Endodermal cell (in vitro differentiated cells): ENCODE results near the gene MRPL33. TPM values are rescaled to one million over a fixed set of nuclear protein-coding genes. Genes with fewer than 3 reads are reported as not detected.

Source experiments
- DNase-seq: peaks from one replicate; pipeline ENCODE4 v3.0.0-alpha.2; 2017
- H3K27ac ChIP-seq: 2 replicates; pipeline ENCODE4 v1.5.1; 2013; ENCODE audit warnings: mild to moderate bottlenecking, low read depth, low read length, moderate library complexity
- H3K27me3 ChIP-seq: 2 replicates; pipeline ENCODE4 v1.6.1; 2013; ENCODE audit warnings: mild to moderate bottlenecking, low read length, moderate library complexity; ENCODE audit not compliant: insufficient read depth, control insufficient read depth, poor library complexity, severe bottlenecking
- H3K36me3 ChIP-seq: 2 replicates; pipeline ENCODE4 v1.7.0; 2013; ENCODE audit warnings: mild to moderate bottlenecking, low read length, moderate library complexity; ENCODE audit not compliant: control insufficient read depth, insufficient read depth
- H3K4me1 ChIP-seq: one replicate; pipeline ENCODE4 v1.7.0; 2013; ENCODE audit warnings: low read length; ENCODE audit not compliant: control insufficient read depth, insufficient read depth
- H3K4me3 ChIP-seq: 2 replicates; pipeline ENCODE4 v1.5.1; 2013; ENCODE audit warnings: mild to moderate bottlenecking, low read length, moderate library complexity
- H3K9ac ChIP-seq: 2 replicates; pipeline ENCODE4 v1.6.1; 2013; ENCODE audit warnings: mild to moderate bottlenecking, low read length, moderate library complexity; ENCODE audit not compliant: poor library complexity, severe bottlenecking; ENCODE audit errors: extremely low read depth
- H3K9me3 ChIP-seq: 2 replicates; pipeline ENCODE4 v1.6.1; 2013; ENCODE audit warnings: mild to moderate bottlenecking, low read length, moderate library complexity; ENCODE audit not compliant: control insufficient read depth
- H3K27ac Mint-ChIP-seq: 2 replicates; pipeline ENCODE4 v1.8.0; 2020; ENCODE audit warnings: mixed read lengths
- H3K27me3 Mint-ChIP-seq: 2 replicates; pipeline ENCODE4 v1.8.0; 2021; ENCODE audit warnings: mild to moderate bottlenecking, mixed read lengths; ENCODE audit not compliant: insufficient read depth
- H3K36me3 Mint-ChIP-seq: 2 replicates; pipeline ENCODE4 v1.8.0; 2020; ENCODE audit warnings: low read depth, mixed read lengths
- H3K4me1 Mint-ChIP-seq: 2 replicates; pipeline ENCODE4 v1.8.0; 2020; ENCODE audit warnings: mixed read lengths
- H3K4me3 Mint-ChIP-seq: 2 replicates; pipeline ENCODE4 v1.8.0; 2020; ENCODE audit warnings: mild to moderate bottlenecking, moderate library complexity, mixed read lengths
- H3K9me3 Mint-ChIP-seq: 2 replicates; pipeline ENCODE4 v1.8.0; 2020; ENCODE audit warnings: mild to moderate bottlenecking, mixed read lengths
- CTCF ChIP-seq: fragments of 200-600 bp; sonication (generic); conservative IDR thresholded peaks from 2 replicates; pipeline ENCODE4 v1.5.0; 2021; ENCODE audit warnings: antibody characterized with exemption, mild to moderate bottlenecking
- WGBS, 2 experiments: methylation state at CpG; one replicate each; pipeline versions ENCODE4 v1.1.5 to v1.1.7; 2013; ENCODE audit warnings: missing lambda C conversion rate in 2 of 2, mixed read lengths in 1 of 2; ENCODE audit not compliant: insufficient coverage in 1 of 2, insufficient read length in 1 of 2; 5-methylcytosine and 5-hydroxymethylcytosine counted together
- total RNA-seq, 2 donors: library from RNA; stranded (reverse); fragmentation: NEBNext Ultra II Directional in 1 of 2; extraction: Animal tissue kit (Norgen Biotek cat#: 25700) in 1 of 2; gene quantifications; 2 replicates in 1 of 2; 3 replicates in 1 of 2; pipeline ENCODE4 v1.2.1, GENCODE V29; 2021

The MRPL33 gene
- total RNA-seq, 2 donors from 2014 or later, result 69.5 to 80.6 TPM

DNA sequence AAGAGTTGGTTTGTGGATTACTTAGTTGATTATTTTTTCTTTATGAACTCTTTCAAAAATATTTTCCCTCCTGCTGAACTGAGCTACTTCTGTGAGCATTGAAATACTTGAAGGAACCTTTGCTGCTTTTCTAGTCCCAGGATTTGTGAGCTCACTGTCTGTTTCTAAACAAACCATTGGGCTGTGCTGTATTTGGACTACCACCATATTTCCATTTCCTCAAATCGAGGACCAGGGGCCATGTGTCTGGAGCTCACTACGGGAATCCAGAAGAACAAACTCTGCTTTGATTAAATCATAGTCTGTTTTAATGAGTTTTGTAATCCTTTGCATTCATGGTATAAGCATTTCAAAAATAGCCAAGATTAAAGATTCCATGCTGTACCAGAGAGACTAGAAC, 1.3 kb downstream of the MRPL33 start:
- Histone ChIP-seq H3K9ac (peak overlapping the region; percentile 72), H3K27ac (no peak overlapping the region), H3K27me3 (peaks cover 5% of the 10 kb centered on the region), H3K9me3 (no peaks in the 10 kb centered on the region), H3K4me3 (peak overlapping the region; percentile 100), H3K4me1 (peaks cover 7% of the 10 kb centered on the region), H3K36me3 (peaks cover 28% of the 10 kb centered on the region)
- H3K27ac Mint-ChIP-seq, result peak overlapping the region; percentile 64
- H3K9me3 Mint-ChIP-seq, result no peaks in the 10 kb centered on the region
- H3K4me3 Mint-ChIP-seq, result peak overlapping the region; percentile 99
- WGBS, 2 experiments, result 61% methylated on average over 2 of the region's 2 CpGs; no CpG with 5 or more reads in 1 of the 2 experiments
- peaks cover 30% of the 10 kb centered on the region for H3K36me3 Mint-ChIP-seq
- H3K27me3 Mint-ChIP-seq, result peaks cover 10% of the 10 kb centered on the region
- no peak for DNase-seq
- TF ChIP-seq CTCF, result no peak
- H3K4me1 Mint-ChIP-seq, result peaks cover 19% of the 10 kb centered on the region

DNA sequence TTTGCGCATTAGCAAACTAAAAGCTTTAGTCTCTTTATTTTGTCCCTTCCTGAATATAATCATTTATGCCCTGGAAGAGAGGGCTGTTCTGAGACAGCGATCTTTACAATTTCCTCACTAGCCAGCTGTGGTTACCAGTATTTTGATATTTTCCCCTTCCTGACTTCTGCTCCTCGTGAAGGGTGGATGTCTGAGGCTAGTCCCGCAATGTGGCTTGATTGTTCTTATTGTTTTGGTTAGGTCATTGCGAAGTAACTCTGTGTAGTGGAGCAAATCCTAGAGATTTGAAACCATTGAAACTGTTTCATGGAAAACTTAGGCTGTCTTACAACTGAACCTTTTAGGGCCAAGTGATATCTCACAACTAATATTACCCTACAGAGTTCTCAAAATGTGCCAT, 2.4 kb downstream of the MRPL33 start:
- H3K4me3 Mint-ChIP-seq, result no peak overlapping the region
- peak overlapping the region; percentile 100 for H3K4me3 ChIP-seq
- 93 to 96% methylated on average over 4 to 5 of the region's 5 CpGs for whole genome bisulfite sequencing, 2 experiments

GRCh38 chr2:27776097-27776496, 4.6 kb downstream of the MRPL33 start:
- no peak overlapping the region for H3K9ac ChIP-seq
- no peak for TF ChIP-seq CTCF
- no peak overlapping the region for H3K4me3 ChIP-seq
- no peak overlapping the region for H3K27ac ChIP-seq
- H3K36me3 ChIP-seq, result peaks cover 37% of the 10 kb centered on the region
- 96 to 98% methylated on average over 5 to 8 of the region's 8 CpGs for WGBS, 2 experiments
- peaks cover 17% of the 10 kb centered on the region for H3K4me1 Mint-ChIP-seq
- H3K27me3 Mint-ChIP-seq, result no peaks in the 10 kb centered on the region
- DNase-seq, result no peak
- peaks cover 7% of the 10 kb centered on the region for H3K4me1 ChIP-seq
- no peaks in the 10 kb centered on the region for H3K9me3 Mint-ChIP-seq
- H3K4me3 Mint-ChIP-seq, result no peak overlapping the region
- peaks cover 48% of the 10 kb centered on the region for H3K36me3 Mint-ChIP-seq
- no peaks in the 10 kb centered on the region for H3K9me3 ChIP-seq
- no peaks in the 10 kb centered on the region for H3K27me3 ChIP-seq
- peak overlapping the region; percentile 69 for H3K27ac Mint-ChIP-seq

More for the DNA sequence above, 2.4 kb downstream of the MRPL33 start:
- no peak for DNase-seq
- H3K36me3 Mint-ChIP-seq, result peaks cover 36% of the 10 kb centered on the region
- Histone ChIP-seq H3K27me3 (no peaks in the 10 kb centered on the region), H3K9ac (no peak overlapping the region), H3K27ac (no peak overlapping the region), H3K36me3 (peaks cover 32% of the 10 kb centered on the region), H3K9me3 (no peaks in the 10 kb centered on the region), H3K4me1 (peaks cover 7% of the 10 kb centered on the region)
- H3K27me3 Mint-ChIP-seq, result no peaks in the 10 kb centered on the region
- H3K27ac Mint-ChIP-seq, result no peak overlapping the region
- peaks cover 19% of the 10 kb centered on the region for H3K4me1 Mint-ChIP-seq
- no peaks in the 10 kb centered on the region for H3K9me3 Mint-ChIP-seq
- no peak for TF ChIP-seq CTCF
